Measurements from ENCODE around the gene PRDM8.

- TF ChIP-seq EZH2 (IDR thresholded peaks at IDR 0.05; ENCODE audit: insufficient read depth, poor library complexity, severe bottlenecking) (no peak), EZH2phosphoT487 (IDR thresholded peaks at IDR 0.05; ENCODE audit: insufficient read depth, low read depth) (no peak)
Observed at GRCh38 chr4:80253510-80253909, 56.2 kb downstream of the PRDM8 start.

Measured in GM23248 (cell line).